ENCODE results near the gene CNIH1. TPM values are rescaled to one million over a fixed set of nuclear protein-coding genes. Genes with fewer than 3 reads are reported as not detected.

CNIH1 gene
- total RNA-seq, 4 donors from 2014 or later, result 18.7 to 177 (median 142) TPM

GRCh38 chr14:54427871-54428270 lies 13.3 kb downstream of the CNIH1 start:
- DNase-seq, result no peak
- Histone ChIP-seq H3K4me3 (no peak overlapping the region), H3K27ac (no peak overlapping the region), H3K36me3 (no peaks in the 10 kb centered on the region), H3K9me3 (no peaks in the 10 kb centered on the region), H3K27me3 (no peaks in the 10 kb centered on the region), H3K4me1 (no peaks in the 10 kb centered on the region)
- intact Hi-C loops (cut with DNase I; ENCODE audit: low total_unique reads), result no loop called here
- no peak for TF ChIP-seq CTCF (IDR thresholded peaks at IDR 0.05)
- no peak for TF ChIP-seq POLR2A (IDR thresholded peaks at IDR 0.05)

- Histone ChIP-seq H3K4me3 (no peak overlapping the region), H3K27me3 (no peaks in the 10 kb centered on the region), H3K27ac (no peak overlapping the region), H3K4me1 (no peaks in the 10 kb centered on the region), H3K36me3 (no peaks in the 10 kb centered on the region), H3K9me3 (no peaks in the 10 kb centered on the region)
- no peak for TF ChIP-seq POLR2A (IDR thresholded peaks at IDR 0.05)
- TF ChIP-seq CTCF (IDR thresholded peaks at IDR 0.05), result no peak
- DNase-seq, result no peak
- intact Hi-C loops (cut with DNase I; ENCODE audit: low total_unique reads), result no loop called here
Observed at GRCh38 chr14:54425537-54426274, 15.5 kb downstream of the CNIH1 start.

- Histone ChIP-seq H3K27me3 (no peaks in the 10 kb centered on the region), H3K4me1 (no peaks in the 10 kb centered on the region), H3K36me3 (no peaks in the 10 kb centered on the region), H3K9me3 (no peaks in the 10 kb centered on the region), H3K4me3 (no peak overlapping the region), H3K27ac (no peak overlapping the region)
- intact Hi-C loops (cut with DNase I; ENCODE audit: low total_unique reads), result no loop called here
- TF ChIP-seq CTCF (IDR thresholded peaks at IDR 0.05), result no peak
- no peak for TF ChIP-seq POLR2A (IDR thresholded peaks at IDR 0.05)
- no peak for DNase-seq
Observed at GRCh38 chr14:54425068-54425467, 16.1 kb downstream of the CNIH1 start.

GRCh38 chr14:54424479-54424901 lies 16.7 kb downstream of the CNIH1 start:
- TF ChIP-seq CTCF (IDR thresholded peaks at IDR 0.05) (no peak), POLR2A (IDR thresholded peaks at IDR 0.05) (no peak)
- no peaks in the 10 kb centered on the region for H3K36me3 ChIP-seq

GRCh38 chr14:54423991-54424390 lies 17.2 kb downstream of the CNIH1 start:
- Histone ChIP-seq H3K9me3 (no peaks in the 10 kb centered on the region), H3K4me3 (no peak overlapping the region), H3K36me3 (no peaks in the 10 kb centered on the region), H3K27ac (no peak overlapping the region), H3K4me1 (no peaks in the 10 kb centered on the region), H3K27me3 (no peaks in the 10 kb centered on the region)
- no peak for DNase-seq
- no peak for TF ChIP-seq POLR2A (IDR thresholded peaks at IDR 0.05)
- TF ChIP-seq CTCF (IDR thresholded peaks at IDR 0.05), result no peak
- intact Hi-C loops (cut with DNase I; ENCODE audit: low total_unique reads), result no loop called here

More at GRCh38 chr14:54424479-54424901, 16.7 kb downstream of the CNIH1 start:
- Histone ChIP-seq H3K27ac (no peak overlapping the region), H3K27me3 (no peaks in the 10 kb centered on the region), H3K4me3 (no peak overlapping the region), H3K9me3 (no peaks in the 10 kb centered on the region), H3K4me1 (no peaks in the 10 kb centered on the region)
- intact Hi-C loops (cut with DNase I; ENCODE audit: low total_unique reads), result no loop called here
- DNase-seq, result no peak
